ENCODE measurements around the gene OGFR.

OGFR gene

DNA sequence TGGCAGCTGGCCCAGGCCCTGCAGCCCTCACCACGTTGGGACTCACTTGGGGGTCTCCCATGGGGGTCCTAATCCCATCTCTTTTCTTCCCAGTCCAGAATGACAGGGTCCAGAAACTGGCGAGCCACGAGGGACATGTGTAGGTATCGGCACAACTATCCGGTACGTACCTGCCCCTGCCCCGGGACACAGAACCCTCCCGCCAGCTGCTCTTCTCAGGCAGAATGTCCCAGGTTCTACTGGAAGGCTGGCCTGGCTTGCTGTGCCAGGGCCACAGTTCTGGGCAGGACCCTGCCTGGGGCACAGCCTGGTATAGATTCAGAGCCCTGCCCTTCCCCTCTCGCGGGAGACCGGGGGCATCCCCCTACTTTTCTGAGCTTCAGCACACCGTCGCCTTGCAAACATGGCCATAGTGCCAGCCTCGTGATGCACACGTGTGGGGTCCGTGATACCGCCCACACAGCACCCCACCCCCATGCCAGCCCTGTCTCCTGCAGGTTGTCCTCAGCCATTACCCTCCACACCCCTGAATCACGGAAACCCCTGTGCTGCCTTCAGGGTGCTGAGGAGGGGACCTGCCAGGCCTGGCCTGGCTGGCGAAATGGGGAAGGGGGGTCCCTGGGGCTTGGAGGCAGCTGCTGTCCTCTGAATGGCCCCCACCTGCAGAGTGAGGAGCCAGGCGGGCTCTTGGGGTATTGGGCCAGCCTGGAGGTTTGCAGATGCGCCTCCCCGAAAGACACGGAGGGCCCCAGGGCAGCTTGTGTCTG is 3.0 kb downstream of the OGFR start:
- TF ChIP-seq L3MBTL2 (conservative IDR thresholded peaks at IDR 0.05) (no peak), HDGF (IDR thresholded peaks at IDR 0.05; ENCODE audit: borderline replicate concordance) (no peak), ELF4 (IDR thresholded peaks at IDR 0.05) (no peak), FOXM1 (IDR thresholded peaks at IDR 0.05; ENCODE audit: borderline replicate concordance) (no peak), SUZ12 (IDR thresholded peaks at IDR 0.05) (no peak), ZNF384 (IDR thresholded peaks at IDR 0.05) (no peak), CTBP1 (IDR thresholded peaks at IDR 0.05; ENCODE audit: borderline replicate concordance) (no peak), TARDBP (IDR thresholded peaks at IDR 0.05) (no peak), ARNT (IDR thresholded peaks at IDR 0.05) (no peak), LEF1 (IDR thresholded peaks at IDR 0.05; ENCODE audit: borderline replicate concordance) (no peak), BHLHE40 (IDR thresholded peaks at IDR 0.05; ENCODE audit: borderline replicate concordance) (no peak), FOXK2 (IDR thresholded peaks at IDR 0.05) (no peak)
- TF ChIP-seq, protein P1, sequence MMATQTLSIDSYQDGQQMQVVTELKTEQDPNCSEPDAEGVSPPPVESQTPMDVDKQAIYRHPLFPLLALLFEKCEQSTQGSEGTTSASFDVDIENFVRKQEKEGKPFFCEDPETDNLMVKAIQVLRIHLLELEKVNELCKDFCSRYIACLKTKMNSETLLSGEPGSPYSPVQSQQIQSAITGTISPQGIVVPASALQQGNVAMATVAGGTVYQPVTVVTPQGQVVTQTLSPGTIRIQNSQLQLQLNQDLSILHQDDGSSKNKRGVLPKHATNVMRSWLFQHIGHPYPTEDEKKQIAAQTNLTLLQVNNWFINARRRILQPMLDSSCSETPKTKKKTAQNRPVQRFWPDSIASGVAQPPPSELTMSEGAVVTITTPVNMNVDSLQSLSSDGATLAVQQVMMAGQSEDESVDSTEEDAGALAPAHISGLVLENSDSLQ (IDR thresholded peaks at IDR 0.05) = no peak
- CTCF ChIA-PET = interaction anchor here (0.8 to 1.0 kb wide), 2 partner anchors 155 to 311 kb away, joined by 3 to 4 read pairs; no protein-coding TSS in a partner anchor
- POLR2A ChIA-PET = interaction anchor here (0.6 to 4.4 kb wide), 3 partner anchors 12 to 165 kb away, joined by 3 to 21 read pairs (median 3); partner anchors contain the start of gene MRGBP
- DNase-seq (ENCODE audit: extremely low spot score) = no peak

DNA sequence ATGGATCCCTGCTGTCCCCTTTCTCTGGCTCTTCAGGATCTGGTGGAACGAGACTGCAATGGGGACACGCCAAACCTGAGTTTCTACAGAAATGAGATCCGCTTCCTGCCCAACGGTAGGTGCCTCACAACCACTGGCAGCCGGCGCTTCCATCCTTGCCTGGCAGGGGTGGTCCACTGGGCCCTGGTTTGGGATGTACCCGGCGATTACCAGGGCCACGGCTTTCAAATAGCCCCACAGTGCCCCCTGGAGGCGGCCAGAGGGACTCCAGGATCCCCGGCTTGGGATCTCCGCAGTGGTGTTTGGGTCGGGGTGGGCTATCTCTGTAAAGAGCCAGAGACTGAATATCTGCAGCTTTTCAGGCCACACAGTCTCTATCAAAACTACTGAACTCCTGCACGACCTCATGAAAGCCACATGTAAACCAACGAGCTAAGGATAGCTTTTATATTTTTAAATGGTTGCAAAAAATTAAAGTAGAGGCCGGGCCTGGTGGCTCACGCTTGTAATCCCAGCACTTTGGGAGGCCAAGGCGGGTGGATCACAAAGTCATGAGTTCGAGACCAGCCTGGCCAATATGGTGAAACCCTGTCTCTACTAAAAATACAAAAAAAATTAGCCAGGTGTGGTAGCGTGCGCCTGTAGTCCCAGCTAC is 3.7 kb downstream of the OGFR start:
- ChIA-PET CTCF (interaction anchor here (0.6 to 1.0 kb wide), 8 partner anchors 12 to 314 kb away, joined by 3 to 8 read pairs (median 3); partner anchors contain the start of gene MRGBP), POLR2A (interaction anchor here (0.6 to 4.4 kb wide), 3 partner anchors 13 to 165 kb away, joined by 3 to 21 read pairs (median 3); partner anchors contain the start of gene MRGBP)
- peak; percentile 78 for DNase-seq (ENCODE audit: extremely low spot score)
- no peak for TF ChIP-seq FOXA1 (IDR thresholded peaks at IDR 0.05)
- no peak for TF ChIP-seq ELF4 (IDR thresholded peaks at IDR 0.05)
- no peak for TF ChIP-seq FOXK2 (IDR thresholded peaks at IDR 0.05)
- TF ChIP-seq BHLHE40 (IDR thresholded peaks at IDR 0.05; ENCODE audit: borderline replicate concordance) = no peak
- no peak for TF ChIP-seq L3MBTL2 (conservative IDR thresholded peaks at IDR 0.05)
- no peak for TF ChIP-seq NFRKB (IDR thresholded peaks at IDR 0.05)

DNA sequence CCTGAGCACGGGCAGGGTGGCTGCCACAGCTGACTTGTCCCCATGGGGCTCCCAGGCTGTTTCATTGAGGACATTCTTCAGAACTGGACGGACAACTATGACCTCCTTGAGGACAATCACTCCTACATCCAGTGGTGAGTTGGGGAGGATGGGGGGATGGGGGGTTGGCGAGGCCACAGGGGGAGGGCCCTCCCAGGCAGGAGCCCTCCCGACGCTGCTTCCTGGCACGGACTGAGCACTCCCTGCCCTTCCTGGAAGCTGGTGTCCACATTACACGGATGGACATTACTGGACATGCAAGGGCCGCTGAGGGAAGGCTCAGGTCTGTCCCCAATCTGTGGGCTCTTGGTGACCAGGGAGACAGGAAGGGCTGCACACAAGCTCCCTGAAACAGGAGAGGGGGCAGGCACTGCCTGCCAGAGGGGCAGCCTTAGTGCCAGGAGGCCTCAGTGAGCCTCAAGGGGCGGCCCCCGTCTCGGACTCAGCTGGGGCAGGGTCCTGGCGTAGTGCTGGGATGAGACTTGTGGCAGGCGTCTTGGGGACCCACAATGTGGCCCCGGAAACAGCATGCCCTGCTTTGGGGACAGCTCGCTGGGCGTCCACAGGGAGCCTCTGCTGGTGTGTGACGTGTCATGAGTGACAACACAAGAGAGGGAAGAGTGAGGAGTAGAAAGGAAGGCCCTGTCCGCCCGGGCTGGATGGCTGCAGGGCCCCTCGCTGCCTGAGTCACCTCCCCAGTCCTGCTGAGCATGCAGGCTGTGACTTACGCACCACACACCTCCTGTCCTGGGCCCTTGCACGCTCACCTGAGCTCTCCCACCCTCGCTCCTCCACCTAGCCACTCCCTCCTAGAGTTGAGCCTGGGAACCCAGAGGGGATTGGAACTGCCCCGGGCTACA is 5.1 kb downstream of the OGFR start:
- CTCF ChIA-PET = no interaction called here
- TF ChIP-seq HDGF (IDR thresholded peaks at IDR 0.05; ENCODE audit: borderline replicate concordance) (no peak), L3MBTL2 (conservative IDR thresholded peaks at IDR 0.05) (no peak), ARNT (IDR thresholded peaks at IDR 0.05) (no peak), TARDBP (IDR thresholded peaks at IDR 0.05) (no peak)
- DNase-seq (ENCODE audit: extremely low spot score) = no peak
- POLR2A ChIA-PET = interaction anchor here (4.4 kb wide), 1 partner anchor 15 kb away, joined by 21 read pairs; the partner anchor contains the start of gene MRGBP

DNA sequence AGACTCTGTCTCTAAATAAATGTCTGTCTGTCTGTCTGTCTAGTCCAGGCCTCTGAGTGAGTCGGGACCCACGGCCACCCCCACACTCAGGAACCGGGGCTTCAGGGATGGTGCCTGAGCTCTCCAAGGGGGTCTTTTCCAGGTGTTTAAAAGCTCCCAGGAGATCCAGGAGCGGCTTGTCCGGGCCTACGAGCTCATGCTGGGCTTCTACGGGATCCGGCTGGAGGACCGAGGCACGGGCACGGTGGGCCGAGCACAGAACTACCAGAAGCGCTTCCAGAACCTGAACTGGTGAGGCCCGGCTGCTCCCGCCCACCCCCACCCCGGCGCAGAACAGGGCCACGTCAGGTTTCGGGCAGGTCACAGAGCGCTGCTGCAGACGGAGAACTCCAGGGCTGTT is 6.7 kb downstream of the OGFR start:
- CTCF ChIA-PET = no interaction called here
- no peak for DNase-seq (ENCODE audit: extremely low spot score)
- TF ChIP-seq ARNT (IDR thresholded peaks at IDR 0.05) = no peak
- no peak for TF ChIP-seq HDGF (IDR thresholded peaks at IDR 0.05; ENCODE audit: borderline replicate concordance)
- no peak for TF ChIP-seq NFRKB (IDR thresholded peaks at IDR 0.05)
- TF ChIP-seq FOXA1 (IDR thresholded peaks at IDR 0.05) = no peak
- no peak for TF ChIP-seq SUZ12 (IDR thresholded peaks at IDR 0.05)
- no peak for TF ChIP-seq ZNF384 (IDR thresholded peaks at IDR 0.05)
- no peak for TF ChIP-seq LEF1 (IDR thresholded peaks at IDR 0.05; ENCODE audit: borderline replicate concordance)
- TF ChIP-seq, protein P1 (IDR thresholded peaks at IDR 0.05) = no peak
- POLR2A ChIA-PET = interaction anchor here (4.4 kb wide), 1 partner anchor 16 kb away, joined by 21 read pairs; the partner anchor contains the start of gene MRGBP

DNA sequence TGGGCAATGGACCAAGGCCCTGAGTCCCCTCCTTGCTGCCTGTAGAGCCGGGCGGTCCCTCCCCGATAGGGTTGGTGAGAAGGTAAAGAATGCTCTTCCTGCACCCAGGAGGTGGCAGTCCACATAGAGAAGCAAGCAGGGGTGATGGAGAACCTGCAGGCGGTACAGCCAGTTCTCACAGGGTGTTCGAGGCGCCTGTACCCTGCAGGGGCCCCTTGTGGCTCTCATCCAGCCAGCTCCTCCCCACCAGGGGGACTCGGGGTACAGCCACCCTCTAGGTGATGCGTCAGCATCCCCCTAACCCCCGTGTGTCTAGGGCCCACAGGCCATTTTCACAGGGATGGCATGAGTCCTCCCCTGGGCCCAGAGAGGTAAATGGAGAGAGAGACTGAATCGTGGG is 7.1 kb downstream of the OGFR start:
- no peak for DNase-seq (ENCODE audit: extremely low spot score)
- ChIA-PET POLR2A (interaction anchor here (0.6 to 1.5 kb wide), 2 partner anchors 15 to 35 kb away, joined by 3 to 5 read pairs; partner anchors contain the start of gene MRGBP), CTCF (no interaction called here)
- TF ChIP-seq FOXA1 (IDR thresholded peaks at IDR 0.05) (no peak), L3MBTL2 (conservative IDR thresholded peaks at IDR 0.05) (no peak)

DNA sequence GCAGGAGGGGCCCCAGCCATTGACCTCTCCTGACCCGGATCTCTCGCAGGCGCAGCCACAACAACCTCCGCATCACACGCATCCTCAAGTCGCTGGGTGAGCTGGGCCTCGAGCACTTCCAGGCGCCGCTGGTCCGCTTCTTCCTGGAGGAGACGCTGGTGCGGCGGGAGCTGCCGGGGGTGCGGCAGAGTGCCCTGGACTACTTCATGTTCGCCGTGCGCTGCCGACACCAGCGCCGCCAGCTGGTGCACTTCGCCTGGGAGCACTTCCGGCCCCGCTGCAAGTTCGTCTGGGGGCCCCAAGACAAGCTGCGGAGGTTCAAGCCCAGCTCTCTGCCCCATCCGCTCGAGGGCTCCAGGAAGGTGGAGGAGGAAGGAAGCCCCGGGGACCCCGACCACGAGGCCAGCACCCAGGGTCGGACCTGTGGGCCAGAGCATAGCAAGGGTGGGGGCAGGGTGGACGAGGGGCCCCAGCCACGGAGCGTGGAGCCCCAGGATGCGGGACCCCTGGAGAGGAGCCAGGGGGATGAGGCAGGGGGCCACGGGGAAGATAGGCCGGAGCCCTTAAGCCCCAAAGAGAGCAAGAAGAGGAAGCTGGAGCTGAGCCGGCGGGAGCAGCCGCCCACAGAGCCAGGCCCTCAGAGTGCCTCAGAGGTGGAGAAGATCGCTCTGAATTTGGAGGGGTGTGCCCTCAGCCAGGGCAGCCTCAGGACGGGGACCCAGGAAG is 7.7 kb downstream of the OGFR start:
- DNase-seq (ENCODE audit: extremely low spot score) = no peak
- TF ChIP-seq FOXK2 (IDR thresholded peaks at IDR 0.05) = no peak
- TF ChIP-seq, protein P1 (IDR thresholded peaks at IDR 0.05) = no peak
- no peak for TF ChIP-seq FOXA1 (IDR thresholded peaks at IDR 0.05)
- no peak for TF ChIP-seq NFRKB (IDR thresholded peaks at IDR 0.05)
- TF ChIP-seq BHLHE40 (IDR thresholded peaks at IDR 0.05; ENCODE audit: borderline replicate concordance) = no peak
- no peak for TF ChIP-seq L3MBTL2 (conservative IDR thresholded peaks at IDR 0.05)
- TF ChIP-seq ARNT (IDR thresholded peaks at IDR 0.05) = no peak
- no peak for TF ChIP-seq LEF1 (IDR thresholded peaks at IDR 0.05; ENCODE audit: borderline replicate concordance)
- TF ChIP-seq TARDBP (IDR thresholded peaks at IDR 0.05) = no peak
- TF ChIP-seq SP1 (IDR thresholded peaks at IDR 0.05) = no peak
- TF ChIP-seq ZNF384 (IDR thresholded peaks at IDR 0.05) = no peak
- no peak for TF ChIP-seq SUZ12 (IDR thresholded peaks at IDR 0.05)
- POLR2A ChIA-PET = interaction anchor here (0.6 to 1.5 kb wide), 2 partner anchors 16 to 34 kb away, joined by 3 to 5 read pairs; partner anchors contain the start of gene MRGBP
- CTCF ChIA-PET = no interaction called here

Data from HEK293T (cell line).